OCI-LY7 (cell line): ENCODE measurements around the gene ERICH6. TPM values are rescaled to one million over a fixed set of nuclear protein-coding genes. Genes with fewer than 3 reads are reported as not detected.

Source experiments
- BruUV-seq: library from RNA; stranded (reverse); fragments of 400-500 nt; replicated peaks from 2 replicates; lab custom pipeline; 2021; lab: Mats Ljungman, UMichigan
- CTCF ChIA-PET: fragments of 300-600 bp; sonication (Branson Sonifier 250); formaldehyde crosslinking; loops from one replicate; lab custom pipeline; 2022; ENCODE audit warnings: antibody characterized with exemption; ENCODE audit not compliant: unreplicated experiment; lab: Charles Lee
- POLR2A ChIA-PET: fragments of 300-600 bp; sonication (Branson Sonifier 250); formaldehyde crosslinking; loops from one replicate; lab custom pipeline; 2022; ENCODE audit warnings: antibody characterized with exemption; lab: Charles Lee
- DNase-seq: peaks from one replicate; pipeline ENCODE4 v3.0.0-alpha.2; 2015; ENCODE audit warnings: low spot score
- H2AFZ ChIP-seq: fragments of 200-600 bp; sonication (generic), shearing (Covaris generic); 2 replicates; pipeline ENCODE4 v1.6.1; 2014; ENCODE audit warnings: mild to moderate bottlenecking, antibody characterized with exemption, low read length, moderate library complexity
- H3K27ac ChIP-seq: fragments of 200-600 bp; sonication (generic); 2 replicates; pipeline ENCODE4 v1.5.1; 2014; ENCODE audit warnings: mixed run types, low read depth, mild to moderate bottlenecking, moderate library complexity, low read length, inconsistent platforms; ENCODE audit not compliant: poor library complexity, severe bottlenecking
- H3K36me3 ChIP-seq: fragments of 200-600 bp; sonication (generic); 2 replicates; pipeline ENCODE4 v1.6.1; 2014; ENCODE audit warnings: mild to moderate bottlenecking, antibody characterized with exemption, low read length, moderate library complexity, mixed read lengths; ENCODE audit not compliant: insufficient read depth
- H3K4me1 ChIP-seq: fragments of 200-600 bp; sonication (generic); 2 replicates; pipeline ENCODE4 v1.5.1; 2014; ENCODE audit warnings: mild to moderate bottlenecking, low read length; ENCODE audit not compliant: insufficient read depth, poor library complexity, severe bottlenecking
- H3K4me2 ChIP-seq: fragments of 200-600 bp; sonication (generic); 2 replicates; pipeline ENCODE4 v1.6.1; 2014; ENCODE audit warnings: mild to moderate bottlenecking, low read length
- H3K4me3 ChIP-seq: fragments of 200-600 bp; sonication (generic); 2 replicates; pipeline ENCODE4 v1.5.1; 2014; ENCODE audit warnings: mild to moderate bottlenecking, low read depth, low read length; ENCODE audit not compliant: poor library complexity, severe bottlenecking
- H3K79me2 ChIP-seq: fragments of 200-600 bp; sonication (generic); 2 replicates; pipeline ENCODE4 v1.6.1; 2016; ENCODE audit warnings: low read depth, mild to moderate bottlenecking, low read length, moderate library complexity, mixed read lengths; ENCODE audit not compliant: insufficient read depth
- H3K9me2 ChIP-seq: fragments of 200-600 bp; sonication (generic); 2 replicates; pipeline ENCODE4 v1.6.1; 2016; ENCODE audit warnings: mild to moderate bottlenecking, low read length, mixed read lengths; ENCODE audit not compliant: insufficient read depth
- H3K9me3 ChIP-seq: fragments of 200-600 bp; sonication (generic); 2 replicates; pipeline ENCODE4 v1.6.1; 2014; ENCODE audit warnings: mild to moderate bottlenecking, mixed run types, low read length, mixed read lengths
- H4K20me1 ChIP-seq: fragments of 200-600 bp; sonication (generic); 2 replicates; pipeline ENCODE4 v1.6.1; 2014; ENCODE audit warnings: mild to moderate bottlenecking, antibody characterized with exemption, low read length, moderate library complexity, mixed read lengths; ENCODE audit not compliant: insufficient read depth
- CTCF ChIP-seq: fragments of 200-600 bp; sonication (generic); conservative IDR thresholded peaks from 2 replicates; pipeline ENCODE4 v1.5.1; 2014; ENCODE audit warnings: mild to moderate bottlenecking, antibody characterized with exemption, low read length, moderate library complexity, mixed read lengths
- EZH2phosphoT487 ChIP-seq: fragments of 200-600 bp; sonication (generic); IDR thresholded peaks from 2 replicates; pipeline ENCODE4 v1.6.1; 2018; ENCODE audit warnings: low read depth, borderline replicate concordance, mild to moderate bottlenecking, mixed run types, antibody characterized with exemption, low read length, moderate library complexity, mixed read lengths
- intact Hi-C: fragments of 100-400 bp; cut with micrococcal nuclease; formaldehyde crosslinking; loops from one replicate; pipeline ENCODE4 v1.10.0; 2022; ENCODE audit not compliant: unreplicated experiment
- total RNA-seq, 2 experiments: library from RNA; depleted of rRNA in 1 of 2; stranded (reverse); fragments of >200 nt in 1 of 2; shearing (Covaris generic) in 1 of 2; gene quantifications; 2 replicates each; pipeline ENCODE4 v1.2.3, GENCODE V29; 2014 to 2022

The ERICH6 gene
- total RNA-seq, 2 experiments from 2014 or later = 0.38 to 0.41 TPM

GRCh38 chr3:150736316-150736719 lies 32.6 kb upstream of the ERICH6 start:
- intact Hi-C loops = no loop called here
- no peak for DNase-seq
- peaks cover 23% of the 10 kb centered on the region for H3K4me1 ChIP-seq
- H3K9me3 ChIP-seq = no peaks in the 10 kb centered on the region
- no peak overlapping the region for H3K4me2 ChIP-seq
- no peaks in the 10 kb centered on the region for H3K79me2 ChIP-seq
- no TSS peak for BruUV-seq
- TF ChIP-seq CTCF (no peak), EZH2phosphoT487 (no peak)
- H2AFZ ChIP-seq = no peak overlapping the region
- ChIA-PET POLR2A (interaction anchor here (1.4 kb wide), 1 partner anchor 27 kb away, joined by 5 read pairs; no protein-coding TSS in a partner anchor), CTCF (interaction anchor here (1.0 kb wide), 1 partner anchor 12 kb away, joined by 3 read pairs; no protein-coding TSS in a partner anchor)
- no peak overlapping the region for H3K27ac ChIP-seq
- H3K4me3 ChIP-seq = no peak overlapping the region
- H3K36me3 ChIP-seq = no peaks in the 10 kb centered on the region
- H3K9me2 ChIP-seq = no peaks in the 10 kb centered on the region
- H4K20me1 ChIP-seq = no peaks in the 10 kb centered on the region

GRCh38 chr3:150734795-150735119 lies 31.0 kb upstream of the ERICH6 start:
- Histone ChIP-seq H3K9me3 (no peaks in the 10 kb centered on the region), H4K20me1 (no peaks in the 10 kb centered on the region), H2AFZ (no peak overlapping the region), H3K36me3 (no peaks in the 10 kb centered on the region), H3K79me2 (no peaks in the 10 kb centered on the region), H3K9me2 (no peaks in the 10 kb centered on the region), H3K4me3 (no peak overlapping the region), H3K4me1 (peaks cover 18% of the 10 kb centered on the region), H3K27ac (no peak overlapping the region), H3K4me2 (no peak overlapping the region)
- ChIA-PET CTCF (no interaction called here), POLR2A (interaction anchor here (0.6 kb wide), 2 partner anchors 28 to 44 kb away, joined by 4 to 5 read pairs; partner anchors contain the start of gene SIAH2)
- TF ChIP-seq CTCF (no peak), EZH2phosphoT487 (no peak)
- no TSS peak for BruUV-seq
- intact Hi-C loops = no loop called here
- no peak for DNase-seq

DNA sequence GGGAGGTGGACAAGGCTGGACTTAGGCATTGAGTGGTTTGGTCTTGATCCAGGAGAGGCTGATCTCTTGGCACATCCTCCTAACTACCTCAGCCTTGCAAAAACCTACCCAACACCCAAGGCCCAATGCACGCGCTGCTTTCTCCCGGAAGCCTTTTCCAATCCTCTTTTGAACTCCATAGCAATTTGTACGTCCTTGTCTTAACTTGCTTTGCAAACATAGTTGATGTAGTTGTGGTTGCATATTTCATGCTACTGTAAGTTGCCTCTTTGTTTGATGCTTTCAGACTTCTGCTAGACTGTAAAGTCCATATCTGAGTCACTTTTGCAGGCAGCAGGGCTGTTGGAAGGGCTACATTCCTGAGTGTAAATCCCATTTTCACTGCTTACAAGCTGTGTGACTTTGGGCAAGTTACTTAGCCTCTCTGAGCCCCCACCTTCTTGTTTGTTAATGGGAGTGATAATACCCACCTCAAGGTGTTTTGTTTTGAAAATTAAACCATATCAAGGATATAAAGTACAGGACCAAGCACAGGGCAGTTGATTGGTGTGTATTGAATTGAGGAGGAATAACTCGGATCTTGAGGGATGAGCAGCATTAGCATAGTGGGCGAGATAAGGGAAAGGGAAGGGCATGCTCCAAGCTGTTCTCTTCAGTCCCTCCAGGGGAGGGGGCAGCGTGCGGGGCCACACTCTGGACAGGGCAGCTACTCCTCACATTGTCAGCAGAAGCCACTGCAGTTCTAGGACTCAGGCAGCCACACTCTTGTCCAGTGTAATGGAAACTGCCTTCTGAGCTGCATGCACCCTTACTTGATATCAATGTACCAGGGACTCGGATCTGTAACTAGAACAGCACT lies 30.4 kb upstream of the ERICH6 start:
- intact Hi-C loops = no loop called here
- TF ChIP-seq EZH2phosphoT487 (no peak), CTCF (no peak)
- Histone ChIP-seq H3K4me2 (no peak overlapping the region), H3K27ac (no peak overlapping the region), H2AFZ (no peak overlapping the region), H3K79me2 (no peaks in the 10 kb centered on the region), H3K4me1 (peaks cover 12% of the 10 kb centered on the region), H3K4me3 (no peak overlapping the region), H3K36me3 (no peaks in the 10 kb centered on the region), H4K20me1 (no peaks in the 10 kb centered on the region), H3K9me3 (no peaks in the 10 kb centered on the region), H3K9me2 (no peaks in the 10 kb centered on the region)
- ChIA-PET CTCF (no interaction called here), POLR2A (interaction anchor here (0.6 kb wide), 1 partner anchor 29 kb away, joined by 5 read pairs; the partner anchor contains the start of gene SIAH2)
- no TSS peak for BruUV-seq
- no peak for DNase-seq
